Ishikawa (cell line): ENCODE results near the gene SLC25A13.

Experiments
- CEBPB ChIP-seq: IDR thresholded peaks from 2 replicates; pipeline ENCODE4 v1.6.1; 2012
- CREB1 ChIP-seq: IDR thresholded peaks from 2 replicates; pipeline ENCODE4 v1.6.1; 2012; ENCODE audit warnings: low read depth
- EGR1 ChIP-seq: IDR thresholded peaks from 2 replicates; pipeline ENCODE4 v1.6.1; 2012
- EP300 ChIP-seq: IDR thresholded peaks from 2 replicates; pipeline ENCODE4 v1.6.1; 2012; ENCODE audit warnings: borderline replicate concordance
- FOXM1 ChIP-seq: IDR thresholded peaks from 2 replicates; pipeline ENCODE4 v1.6.1; 2012; ENCODE audit warnings: low read depth, borderline replicate concordance
- MAX ChIP-seq: IDR thresholded peaks from 2 replicates; pipeline ENCODE4 v1.6.1; 2012
- NFIC ChIP-seq: IDR thresholded peaks from 2 replicates; pipeline ENCODE4 v1.6.1; 2012
- RAD21 ChIP-seq: IDR thresholded peaks from 2 replicates; pipeline ENCODE4 v1.6.1; 2012; ENCODE audit warnings: low read depth
- REST ChIP-seq: IDR thresholded peaks from 2 replicates; pipeline ENCODE4 v1.6.1; 2012; ENCODE audit warnings: low read depth, mild to moderate bottlenecking
- TAF1 ChIP-seq: IDR thresholded peaks from 2 replicates; pipeline ENCODE4 v1.6.1; 2012; ENCODE audit warnings: low read depth, mild to moderate bottlenecking
- TCF12 ChIP-seq: IDR thresholded peaks from 2 replicates; pipeline ENCODE4 v1.6.1; 2012; ENCODE audit warnings: low read depth
- TEAD4 ChIP-seq: IDR thresholded peaks from 2 replicates; pipeline ENCODE4 v1.6.1; 2012
- USF1 ChIP-seq: IDR thresholded peaks from 2 replicates; pipeline ENCODE4 v1.6.1; 2012
- YY1 ChIP-seq: IDR thresholded peaks from 2 replicates; pipeline ENCODE4 v1.6.1; 2012; ENCODE audit warnings: low read depth
- ZBTB7A ChIP-seq: IDR thresholded peaks from 2 replicates; pipeline ENCODE4 v1.6.1; 2012; ENCODE audit warnings: low read depth

Gene SLC25A13

GRCh38 chr7:96354881-96355280 is 33.0 kb upstream of the SLC25A13 start:
- TF ChIP-seq ZBTB7A (no peak), RAD21 (no peak), FOXM1 (no peak), REST (no peak), TCF12 (no peak)

- TF ChIP-seq FOXM1 (no peak), EGR1 (no peak)
Measured at GRCh38 chr7:96349572-96349971, 27.7 kb upstream of the SLC25A13 start.

- no peak for TF ChIP-seq YY1
Measured at GRCh38 chr7:96347471-96347870, 25.6 kb upstream of the SLC25A13 start.

GRCh38 chr7:96346293-96346953 is 24.5 kb upstream of the SLC25A13 start:
- TF ChIP-seq REST (no peak), ZBTB7A (no peak), CREB1 (no peak), MAX (0 out of 2 replicates have a peak, but pooled peaks have one; percentile 28), CEBPB (no peak), NFIC (no peak), EP300 (no peak)

GRCh38 chr7:96344236-96344635 is 22.3 kb upstream of the SLC25A13 start:
- TF ChIP-seq EGR1: no peak

GRCh38 chr7:96342049-96342448 is 20.2 kb upstream of the SLC25A13 start:
- TF ChIP-seq RAD21 (no peak), REST (no peak), TCF12 (no peak), FOXM1 (no peak), USF1 (no peak), CREB1 (no peak), EP300 (no peak), CEBPB (no peak), MAX (no peak)

GRCh38 chr7:96337519-96337918 is 15.6 kb upstream of the SLC25A13 start:
- TF ChIP-seq YY1 (no peak), USF1 (no peak), MAX (no peak), TEAD4 (no peak), TCF12 (no peak), EP300 (no peak), CEBPB (no peak), RAD21 (no peak), NFIC (no peak), TAF1 (no peak), ZBTB7A (no peak), REST (no peak), EGR1 (no peak), CREB1 (no peak), FOXM1 (no peak)
